ENCODE measurements around the gene L1CAM.

Gene L1CAM

GRCh38 chrX:153903238-153903980 is 17.4 kb upstream of the L1CAM start:
- H4K12ac ChIP-seq (ENCODE audit: low read depth, low read length) = no peak overlapping the region
- no peak overlapping the region for H4K8ac ChIP-seq (ENCODE audit: low read depth, low read length)
- no peak overlapping the region for H3K14ac ChIP-seq (ENCODE audit: low read length)
- peaks cover 12 to 16% of the 10 kb centered on the region in 2 experiments for H3K4me1 ChIP-seq (ENCODE audit: control insufficient read depth in 1 of 2, insufficient read depth in 2 of 2, low read length in 2 of 2)
- H4K91ac ChIP-seq (ENCODE audit: low read depth, low read length) = no peak overlapping the region
- H2AFZ ChIP-seq (ENCODE audit: insufficient read depth, low read length, poor library complexity) = no peak overlapping the region
- no peak overlapping the region for H3K18ac ChIP-seq (ENCODE audit: low read length)
- H3K79me2 ChIP-seq (ENCODE audit: control insufficient read depth, insufficient read depth, low read length, poor library complexity) = peaks cover 2% of the 10 kb centered on the region
- no peak overlapping the region for H3K4ac ChIP-seq (ENCODE audit: low read depth, low read length)
- no peak overlapping the region for H2BK12ac ChIP-seq (ENCODE audit: low read length)
- no peaks in the 10 kb centered on the region for H3K36me3 ChIP-seq (ENCODE audit: control insufficient read depth in 1 of 2, insufficient read depth in 2 of 2, low read length in 2 of 2)
- no peaks in the 10 kb centered on the region for H3K9me3 ChIP-seq (ENCODE audit: insufficient read depth, low read depth, low read length)
- no peak overlapping the region for H3K27ac ChIP-seq (ENCODE audit: low read depth, low read length)
- peaks cover 3% of the 10 kb centered on the region for H3K79me1 ChIP-seq (ENCODE audit: low read length)
- peak overlapping the region; percentile 56 for H3K4me3 ChIP-seq (ENCODE audit: low read depth, low read length)
- H3K4me2 ChIP-seq (ENCODE audit: low read length) = no peak overlapping the region
- no peak for DNase-seq
- no peak overlapping the region for H3K9ac ChIP-seq (ENCODE audit: low read length)
- no peak overlapping the region for H2BK5ac ChIP-seq (ENCODE audit: low read depth, low read length, poor library complexity)
- no peaks in the 10 kb centered on the region for H3K27me3 ChIP-seq (ENCODE audit: insufficient read depth, low read length)
- H2BK120ac ChIP-seq (ENCODE audit: insufficient read depth, low read length, poor library complexity) = no peak overlapping the region
- H2AK5ac ChIP-seq (ENCODE audit: low read length) = no peak overlapping the region
- H3K23ac ChIP-seq (ENCODE audit: low read length) = no peak overlapping the region
- no CpG with 5 or more reads among the region's 18 CpGs for WGBS (ENCODE audit: extremely low coverage, insufficient coverage, insufficient read length)

- no peak overlapping the region for H2AFZ ChIP-seq (ENCODE audit: insufficient read depth, low read length, poor library complexity)
- H3K9ac ChIP-seq (ENCODE audit: low read length) = no peak overlapping the region
- WGBS (ENCODE audit: extremely low coverage, insufficient coverage, insufficient read length) = no CpG with 5 or more reads among the region's 10 CpGs
- H3K23ac ChIP-seq (ENCODE audit: low read length) = no peak overlapping the region
- H3K9me3 ChIP-seq (ENCODE audit: insufficient read depth, low read depth, low read length) = no peaks in the 10 kb centered on the region
- H3K27me3 ChIP-seq (ENCODE audit: insufficient read depth, low read length) = no peaks in the 10 kb centered on the region
- no peak overlapping the region for H3K4me3 ChIP-seq (ENCODE audit: low read depth, low read length)
- H3K4me1 ChIP-seq (ENCODE audit: control insufficient read depth in 1 of 2, insufficient read depth in 2 of 2, low read length in 2 of 2) = peaks cover 12 to 16% of the 10 kb centered on the region in 2 experiments
- no peak overlapping the region for H3K27ac ChIP-seq (ENCODE audit: low read depth, low read length)
- peaks cover 2% of the 10 kb centered on the region for H3K79me2 ChIP-seq (ENCODE audit: control insufficient read depth, insufficient read depth, low read length, poor library complexity)
- no peak overlapping the region for H4K91ac ChIP-seq (ENCODE audit: low read depth, low read length)
- H3K4ac ChIP-seq (ENCODE audit: low read depth, low read length) = no peak overlapping the region
- H2AK5ac ChIP-seq (ENCODE audit: low read length) = no peak overlapping the region
- H4K12ac ChIP-seq (ENCODE audit: low read depth, low read length) = no peak overlapping the region
- H2BK5ac ChIP-seq (ENCODE audit: low read depth, low read length, poor library complexity) = no peak overlapping the region
- H2BK12ac ChIP-seq (ENCODE audit: low read length) = no peak overlapping the region
- peaks cover 3% of the 10 kb centered on the region for H3K79me1 ChIP-seq (ENCODE audit: low read length)
- H2BK120ac ChIP-seq (ENCODE audit: insufficient read depth, low read length, poor library complexity) = no peak overlapping the region
- H3K36me3 ChIP-seq (ENCODE audit: control insufficient read depth in 1 of 2, insufficient read depth in 2 of 2, low read length in 2 of 2) = no peaks in the 10 kb centered on the region
- H3K18ac ChIP-seq (ENCODE audit: low read length) = no peak overlapping the region
- H3K14ac ChIP-seq (ENCODE audit: low read length) = no peak overlapping the region
- no peak overlapping the region for H3K4me2 ChIP-seq (ENCODE audit: low read length)
- H4K8ac ChIP-seq (ENCODE audit: low read depth, low read length) = no peak overlapping the region
- DNase-seq = no peak
These were observed 16.4 kb upstream of the L1CAM start for GRCh38 chrX:153902385-153902784.

- no peaks in the 10 kb centered on the region for H3K36me3 ChIP-seq (ENCODE audit: control insufficient read depth in 1 of 2, insufficient read depth in 2 of 2, low read length in 2 of 2)
- no peak for DNase-seq
- no peak overlapping the region for H2BK5ac ChIP-seq (ENCODE audit: low read depth, low read length, poor library complexity)
- H4K91ac ChIP-seq (ENCODE audit: low read depth, low read length) = no peak overlapping the region
- no peak overlapping the region for H3K14ac ChIP-seq (ENCODE audit: low read length)
- H2AK5ac ChIP-seq (ENCODE audit: low read length) = peak overlapping the region; percentile 84
- H2BK120ac ChIP-seq (ENCODE audit: insufficient read depth, low read length, poor library complexity) = peak overlapping the region; percentile 35
- H4K12ac ChIP-seq (ENCODE audit: low read depth, low read length) = no peak overlapping the region
- peaks cover 2% of the 10 kb centered on the region for H3K79me2 ChIP-seq (ENCODE audit: control insufficient read depth, insufficient read depth, low read length, poor library complexity)
- H3K4ac ChIP-seq (ENCODE audit: low read depth, low read length) = no peak overlapping the region
- H3K9ac ChIP-seq (ENCODE audit: low read length) = no peak overlapping the region
- peak overlapping the region; percentile 67 for H2BK12ac ChIP-seq (ENCODE audit: low read length)
- WGBS (ENCODE audit: extremely low coverage, insufficient coverage, insufficient read length) = no CpG with 5 or more reads among the region's 8 CpGs
- no peak overlapping the region for H2AFZ ChIP-seq (ENCODE audit: insufficient read depth, low read length, poor library complexity)
- H3K27ac ChIP-seq (ENCODE audit: low read depth, low read length) = no peak overlapping the region
- no peak overlapping the region for H3K4me2 ChIP-seq (ENCODE audit: low read length)
- H3K4me3 ChIP-seq (ENCODE audit: low read depth, low read length) = no peak overlapping the region
- peaks cover 12 to 16% of the 10 kb centered on the region in 2 experiments for H3K4me1 ChIP-seq (ENCODE audit: control insufficient read depth in 1 of 2, insufficient read depth in 2 of 2, low read length in 2 of 2)
- no peak overlapping the region for H4K8ac ChIP-seq (ENCODE audit: low read depth, low read length)
- H3K23ac ChIP-seq (ENCODE audit: low read length) = no peak overlapping the region
- no peaks in the 10 kb centered on the region for H3K27me3 ChIP-seq (ENCODE audit: insufficient read depth, low read length)
- H3K18ac ChIP-seq (ENCODE audit: low read length) = no peak overlapping the region
- peaks cover 3% of the 10 kb centered on the region for H3K79me1 ChIP-seq (ENCODE audit: low read length)
- H3K9me3 ChIP-seq (ENCODE audit: insufficient read depth, low read depth, low read length) = no peaks in the 10 kb centered on the region
These were observed 15.8 kb upstream of the L1CAM start for GRCh38 chrX:153901753-153902140.

GRCh38 chrX:153900831-153901752 is 15.1 kb upstream of the L1CAM start:
- H4K8ac ChIP-seq (ENCODE audit: low read depth, low read length) = peak overlapping the region; percentile 35
- peak overlapping the region; percentile 84 for H2AK5ac ChIP-seq (ENCODE audit: low read length)
- H2AFZ ChIP-seq (ENCODE audit: insufficient read depth, low read length, poor library complexity) = peak overlapping the region; percentile 45
- no peak overlapping the region for H2BK5ac ChIP-seq (ENCODE audit: low read depth, low read length, poor library complexity)
- H2BK120ac ChIP-seq (ENCODE audit: insufficient read depth, low read length, poor library complexity) = no peak overlapping the region
- H3K14ac ChIP-seq (ENCODE audit: low read length) = peak overlapping the region; percentile 70
- H3K27ac ChIP-seq (ENCODE audit: low read depth, low read length) = no peak overlapping the region
- no peaks in the 10 kb centered on the region for H3K9me3 ChIP-seq (ENCODE audit: insufficient read depth, low read depth, low read length)
- H4K12ac ChIP-seq (ENCODE audit: low read depth, low read length) = peak overlapping the region; percentile 26
- H2BK12ac ChIP-seq (ENCODE audit: low read length) = peak overlapping the region; percentile 67
- no peak overlapping the region for H3K4ac ChIP-seq (ENCODE audit: low read depth, low read length)
- peaks cover 3% of the 10 kb centered on the region for H3K79me1 ChIP-seq (ENCODE audit: low read length)
- 100% methylated on average over 5 of the region's 26 CpGs for WGBS (ENCODE audit: extremely low coverage, insufficient coverage, insufficient read length)
- H3K27me3 ChIP-seq (ENCODE audit: insufficient read depth, low read length) = no peaks in the 10 kb centered on the region
- peak overlapping the region; percentile 53 for H4K91ac ChIP-seq (ENCODE audit: low read depth, low read length)
- DNase-seq = peak; percentile 81 to 87
- no peak overlapping the region for H3K23ac ChIP-seq (ENCODE audit: low read length)
- no peaks in the 10 kb centered on the region for H3K36me3 ChIP-seq (ENCODE audit: control insufficient read depth in 1 of 2, insufficient read depth in 2 of 2, low read length in 2 of 2)
- H3K4me1 ChIP-seq (ENCODE audit: control insufficient read depth in 1 of 2, insufficient read depth in 2 of 2, low read length in 2 of 2) = peaks cover 12 to 16% of the 10 kb centered on the region in 2 experiments
- no peak overlapping the region for H3K9ac ChIP-seq (ENCODE audit: low read length)
- peak overlapping the region; percentile 23 for H3K4me2 ChIP-seq (ENCODE audit: low read length)
- H3K79me2 ChIP-seq (ENCODE audit: control insufficient read depth, insufficient read depth, low read length, poor library complexity) = peaks cover 2% of the 10 kb centered on the region
- peak overlapping the region; percentile 42 for H3K18ac ChIP-seq (ENCODE audit: low read length)
- H3K4me3 ChIP-seq (ENCODE audit: low read depth, low read length) = peak overlapping the region; percentile 44

Measured in trophoblast cell (in vitro differentiated cells and primary cell).